Measurements from ENCODE around the gene CST8.
"Not testable (repeated sequence)": the region's sequence is repeated elsewhere in the genome, so short reads cannot be mapped to it uniquely, and the experiment has no call there.

CST8 gene

GRCh38 chr20:23490817-23491216 lies at the start of gene CST8:
Gene CST8 (plus strand): TSS chr20:23491117. CDS start chr20:23491668, 551 bp downstream.
- FAIRE-seq, result no peak

- FAIRE-seq, result peak; percentile 76
These were observed 49.0 kb upstream of the CST8 start for GRCh38 chr20:23441850-23442313.

- no peak for FAIRE-seq
These were observed 48.5 kb upstream of the CST8 start for GRCh38 chr20:23442436-23442835.

- no peak for FAIRE-seq
These were observed 46.1 kb upstream of the CST8 start for GRCh38 chr20:23444859-23445258.

GRCh38 chr20:23445596-23446217 lies 45.2 kb upstream of the CST8 start:
- no peak for FAIRE-seq

- FAIRE-seq, result no peak
These were observed 44.4 kb upstream of the CST8 start for GRCh38 chr20:23446505-23446904.

- FAIRE-seq, result no peak
These were observed 42.8 kb upstream of the CST8 start for GRCh38 chr20:23448167-23448566.

GRCh38 chr20:23449421-23449820 lies 41.5 kb upstream of the CST8 start:
- FAIRE-seq, result no peak

- FAIRE-seq, result no peak
These were observed 40.0 kb upstream of the CST8 start for GRCh38 chr20:23450877-23451276.

GRCh38 chr20:23451956-23452487 lies 38.9 kb upstream of the CST8 start:
- FAIRE-seq, result no peak

- no peak for FAIRE-seq
These were observed 38.1 kb upstream of the CST8 start, which contains the start of gene CST11 for GRCh38 chr20:23452776-23453175. Gene CST11 (minus strand): TSS chr20:23452876. CDS start chr20:23452811, 65 bp downstream.

GRCh38 chr20:23453549-23454543 lies 37.1 kb upstream of the CST8 start:
- FAIRE-seq, result no peak

GRCh38 chr20:23454816-23455215 lies 36.1 kb upstream of the CST8 start:
- no peak for FAIRE-seq

GRCh38 chr20:23455639-23456038 lies 35.3 kb upstream of the CST8 start:
- FAIRE-seq, result no peak

- FAIRE-seq, result no peak
These were observed 34.5 kb upstream of the CST8 start for GRCh38 chr20:23456409-23456808.

- no peak for FAIRE-seq
These were observed 34.0 kb upstream of the CST8 start for GRCh38 chr20:23456873-23457272.

- FAIRE-seq, result no peak
These were observed 31.3 kb upstream of the CST8 start for GRCh38 chr20:23459461-23460150.

- FAIRE-seq, result no peak
These were observed 29.7 kb upstream of the CST8 start for GRCh38 chr20:23461180-23461579.

GRCh38 chr20:23466961-23467360 lies 24.0 kb upstream of the CST8 start:
- FAIRE-seq, result not testable (repeated sequence)

- FAIRE-seq, result not testable (repeated sequence)
These were observed 18.6 kb upstream of the CST8 start for GRCh38 chr20:23472306-23472705.

- FAIRE-seq, result not testable (repeated sequence)
These were observed 17.6 kb upstream of the CST8 start for GRCh38 chr20:23473293-23473692.

GRCh38 chr20:23475395-23475794 lies 15.5 kb upstream of the CST8 start:
- FAIRE-seq, result no peak
